ENCODE results near the gene INPP5D.

DNA sequence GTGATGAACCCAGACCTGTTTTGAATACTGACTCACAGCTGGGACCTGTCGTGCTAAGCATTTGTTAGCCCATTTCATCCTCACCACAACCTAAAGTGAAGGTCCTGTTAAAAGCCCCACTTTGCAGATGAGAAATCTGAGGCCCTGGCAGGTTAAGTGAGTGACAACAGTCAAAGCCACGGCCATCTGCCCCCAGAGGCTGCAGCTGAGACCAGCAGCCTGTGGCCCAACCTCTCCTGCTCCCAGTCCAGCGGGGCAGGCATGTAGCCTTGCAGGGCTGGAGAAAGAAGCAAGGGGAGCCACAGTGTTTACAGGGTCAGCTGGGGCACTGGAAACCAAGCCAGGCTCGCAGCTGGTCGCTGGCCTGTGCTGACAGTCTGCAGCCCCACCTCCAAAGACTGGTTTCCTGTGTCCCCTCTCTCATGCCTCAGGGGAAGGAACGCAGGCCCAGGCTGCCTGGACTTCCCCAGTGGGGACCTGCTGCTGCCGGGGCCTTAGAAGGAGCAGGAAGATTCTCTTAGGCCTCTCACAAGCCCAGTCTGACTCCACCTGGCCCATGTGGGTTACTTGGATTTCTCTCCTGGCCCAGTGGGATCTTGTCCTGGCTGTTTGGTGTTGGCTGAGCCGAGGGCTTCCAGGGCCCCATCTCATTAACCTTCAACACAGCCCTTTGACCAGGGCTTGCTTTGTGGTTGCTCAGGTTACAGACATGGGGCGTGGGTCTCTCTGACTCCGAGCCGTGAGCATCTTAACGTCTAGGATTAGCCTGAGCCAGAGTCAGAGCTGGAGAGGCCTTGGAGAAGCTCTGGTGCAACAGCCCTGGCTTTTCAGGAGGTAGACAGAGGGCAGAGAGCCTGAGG, 1.7 kb downstream of the INPP5D start:
- TF ChIP-seq, protein P1, sequence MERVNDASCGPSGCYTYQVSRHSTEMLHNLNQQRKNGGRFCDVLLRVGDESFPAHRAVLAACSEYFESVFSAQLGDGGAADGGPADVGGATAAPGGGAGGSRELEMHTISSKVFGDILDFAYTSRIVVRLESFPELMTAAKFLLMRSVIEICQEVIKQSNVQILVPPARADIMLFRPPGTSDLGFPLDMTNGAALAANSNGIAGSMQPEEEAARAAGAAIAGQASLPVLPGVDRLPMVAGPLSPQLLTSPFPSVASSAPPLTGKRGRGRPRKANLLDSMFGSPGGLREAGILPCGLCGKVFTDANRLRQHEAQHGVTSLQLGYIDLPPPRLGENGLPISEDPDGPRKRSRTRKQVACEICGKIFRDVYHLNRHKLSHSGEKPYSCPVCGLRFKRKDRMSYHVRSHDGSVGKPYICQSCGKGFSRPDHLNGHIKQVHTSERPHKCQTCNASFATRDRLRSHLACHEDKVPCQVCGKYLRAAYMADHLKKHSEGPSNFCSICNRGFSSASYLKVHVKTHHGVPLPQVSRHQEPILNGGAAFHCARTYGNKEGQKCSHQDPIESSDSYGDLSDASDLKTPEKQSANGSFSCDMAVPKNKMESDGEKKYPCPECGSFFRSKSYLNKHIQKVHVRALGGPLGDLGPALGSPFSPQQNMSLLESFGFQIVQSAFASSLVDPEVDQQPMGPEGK (CRISPR knock-in tag; IDR thresholded peaks at IDR 0.05; ENCODE audit: borderline replicate concordance): no peak
- TF ChIP-seq, protein P2, sequence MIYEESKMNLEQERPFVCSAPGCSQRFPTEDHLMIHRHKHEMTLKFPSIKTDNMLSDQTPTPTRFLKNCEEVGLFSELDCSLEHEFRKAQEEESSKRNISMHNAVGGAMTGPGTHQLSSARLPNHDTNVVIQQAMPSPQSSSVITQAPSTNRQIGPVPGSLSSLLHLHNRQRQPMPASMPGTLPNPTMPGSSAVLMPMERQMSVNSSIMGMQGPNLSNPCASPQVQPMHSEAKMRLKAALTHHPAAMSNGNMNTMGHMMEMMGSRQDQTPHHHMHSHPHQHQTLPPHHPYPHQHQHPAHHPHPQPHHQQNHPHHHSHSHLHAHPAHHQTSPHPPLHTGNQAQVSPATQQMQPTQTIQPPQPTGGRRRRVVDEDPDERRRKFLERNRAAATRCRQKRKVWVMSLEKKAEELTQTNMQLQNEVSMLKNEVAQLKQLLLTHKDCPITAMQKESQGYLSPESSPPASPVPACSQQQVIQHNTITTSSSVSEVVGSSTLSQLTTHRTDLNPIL (CRISPR knock-in tag; IDR thresholded peaks at IDR 0.05; ENCODE audit: low read depth): no peak
- TF ChIP-seq, protein P3, sequence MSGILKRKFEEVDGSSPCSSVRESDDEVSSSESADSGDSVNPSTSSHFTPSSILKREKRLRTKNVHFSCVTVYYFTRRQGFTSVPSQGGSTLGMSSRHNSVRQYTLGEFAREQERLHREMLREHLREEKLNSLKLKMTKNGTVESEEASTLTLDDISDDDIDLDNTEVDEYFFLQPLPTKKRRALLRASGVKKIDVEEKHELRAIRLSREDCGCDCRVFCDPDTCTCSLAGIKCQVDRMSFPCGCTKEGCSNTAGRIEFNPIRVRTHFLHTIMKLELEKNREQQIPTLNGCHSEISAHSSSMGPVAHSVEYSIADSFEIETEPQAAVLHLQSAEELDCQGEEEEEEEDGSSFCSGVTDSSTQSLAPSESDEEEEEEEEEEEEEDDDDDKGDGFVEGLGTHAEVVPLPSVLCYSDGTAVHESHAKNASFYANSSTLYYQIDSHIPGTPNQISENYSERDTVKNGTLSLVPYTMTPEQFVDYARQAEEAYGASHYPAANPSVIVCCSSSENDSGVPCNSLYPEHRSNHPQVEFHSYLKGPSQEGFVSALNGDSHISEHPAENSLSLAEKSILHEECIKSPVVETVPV (CRISPR knock-in tag; IDR thresholded peaks at IDR 0.05): no peak
- TF ChIP-seq ZFP30 (CRISPR knock-in tag; IDR thresholded peaks at IDR 0.05): no peak
- TF ChIP-seq TCF4 (CRISPR knock-in tag; IDR thresholded peaks at IDR 0.05; ENCODE audit: borderline replicate concordance): no peak
- no peak for TF ChIP-seq CSDC2 (CRISPR knock-in tag; IDR thresholded peaks at IDR 0.05)
- TF ChIP-seq SNAI2 (CRISPR knock-in tag; IDR thresholded peaks at IDR 0.05): no peak
- TF ChIP-seq ZC3H10 (CRISPR knock-in tag; IDR thresholded peaks at IDR 0.05): no peak
- no peak for TF ChIP-seq ZFP3 (CRISPR knock-in tag; IDR thresholded peaks at IDR 0.05)
- TF ChIP-seq BACH2 (CRISPR knock-in tag; IDR thresholded peaks at IDR 0.05; ENCODE audit: borderline replicate concordance): no peak
- no peak for TF ChIP-seq ZNF8 (CRISPR knock-in tag; IDR thresholded peaks at IDR 0.05)

All from SK-N-SH treated with all-trans-retinoic acid at 6 μM for 48 hours (cell line).